Stimulated activated CD8-positive, alpha-beta memory T cell treated with anti-CD3 and anti-CD28 coated beads, Interleukin-2, amount 100 ng/mL, for 48 hours (primary cell): ENCODE measurements around the gene KHDC4.
A peak's percentile ranks its signal among the peaks of the same experiment; 100 is the strongest.
"Not testable (repeated sequence)": the region's sequence is repeated elsewhere in the genome, so short reads cannot be mapped to it uniquely, and the experiment has no call there.

Source experiments
- DNase-seq, 2 donors: peaks; one replicate each; pipeline ENCODE4 v3.0.0-alpha.2; 2020; ENCODE audit warnings: low read depth in 2 of 2

Gene KHDC4

DNA sequence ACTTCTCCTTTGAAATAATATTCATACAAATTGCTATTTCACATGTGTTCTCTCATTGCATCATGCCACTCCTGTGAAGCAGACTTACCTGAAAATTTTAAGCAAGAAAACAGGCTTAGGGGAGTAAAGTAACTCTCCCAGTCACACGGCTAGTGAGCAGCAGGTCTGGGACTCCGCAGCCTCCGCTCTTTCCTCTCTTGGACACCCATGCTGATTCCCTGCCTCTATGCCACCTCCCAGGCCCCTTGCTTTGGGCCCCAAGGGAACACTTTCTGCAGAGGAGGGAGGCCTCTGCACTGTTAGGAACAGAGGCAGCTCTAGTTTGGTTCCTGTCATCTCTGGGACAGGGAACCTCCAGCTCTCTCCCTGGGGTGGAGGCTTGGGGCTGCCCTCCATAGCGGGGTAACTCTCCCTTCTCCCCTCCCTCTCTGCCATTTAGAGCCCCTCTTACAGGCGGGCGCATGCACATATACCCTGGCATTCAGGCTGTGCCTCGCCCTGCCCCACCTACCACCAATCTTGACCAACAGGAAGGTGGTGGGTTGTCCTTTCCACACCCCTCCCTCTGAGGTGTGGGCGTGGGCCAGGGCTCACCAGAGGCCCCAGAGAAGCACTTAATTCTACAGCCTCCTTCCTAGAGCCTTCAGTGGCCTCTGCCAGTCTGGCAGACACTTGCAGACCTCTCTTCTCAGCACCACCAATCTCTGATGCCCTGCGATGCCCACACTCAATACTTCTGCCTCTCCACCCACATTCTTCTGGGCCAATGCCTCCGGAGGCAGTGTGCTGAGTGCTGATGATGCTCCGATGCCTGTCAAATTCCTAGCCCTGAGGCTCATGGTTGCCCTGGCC is 7.0 kb upstream of the KHDC4 start, which contains the start of gene RXFP4:
Gene RXFP4 (plus strand): TSS at position 646 of the 852 bp plus-strand sequence. CDS start 72 bp downstream, at position 718.
- DNase-seq = no peak

DNA sequence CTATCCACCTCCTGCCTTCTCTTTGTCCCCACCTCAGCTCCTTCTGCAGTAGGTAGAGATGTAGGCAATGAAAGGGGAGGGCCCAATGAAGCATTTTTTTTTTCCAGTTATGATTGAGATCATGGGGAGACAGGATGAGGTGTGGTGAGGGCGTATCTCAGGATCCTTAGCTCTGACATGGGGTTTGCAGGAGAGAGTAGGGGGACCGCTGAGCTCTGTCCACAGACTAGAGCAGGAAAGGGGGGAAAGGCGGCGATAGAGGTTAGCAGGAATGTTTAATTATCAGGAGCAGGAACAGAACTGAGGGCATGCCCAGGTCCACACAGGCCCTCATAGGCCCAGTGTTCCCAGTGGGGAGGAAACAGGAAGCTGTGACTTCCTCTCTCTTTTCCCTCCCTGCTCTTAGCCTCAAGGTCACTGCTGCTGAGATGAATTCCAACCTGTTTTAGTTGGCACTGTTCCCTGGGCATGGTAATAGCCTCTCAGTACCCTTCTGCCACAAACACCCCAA is 6.3 kb upstream of the KHDC4 start:
- DNase-seq = no peak

DNA sequence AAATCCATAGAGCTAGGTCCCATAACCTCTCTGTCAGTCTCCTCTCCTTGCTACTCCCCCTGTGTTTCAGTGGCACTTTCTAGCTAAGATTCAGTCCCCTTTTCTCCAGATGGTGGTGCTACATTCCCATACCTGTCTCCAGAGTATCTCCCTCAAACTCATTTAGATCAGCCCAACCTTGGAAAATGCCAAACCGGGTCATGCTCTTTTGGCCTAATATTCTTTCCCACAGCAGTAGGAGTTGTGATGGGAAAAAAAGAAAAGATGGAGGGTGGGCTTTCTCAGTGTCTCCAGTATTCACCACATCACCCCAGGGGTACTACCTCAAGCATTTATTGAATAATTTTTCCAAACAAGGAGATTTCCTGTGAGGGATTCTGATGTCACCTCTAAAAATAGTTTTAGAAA is 4.0 kb upstream of the KHDC4 start:
- no peak for DNase-seq

DNA sequence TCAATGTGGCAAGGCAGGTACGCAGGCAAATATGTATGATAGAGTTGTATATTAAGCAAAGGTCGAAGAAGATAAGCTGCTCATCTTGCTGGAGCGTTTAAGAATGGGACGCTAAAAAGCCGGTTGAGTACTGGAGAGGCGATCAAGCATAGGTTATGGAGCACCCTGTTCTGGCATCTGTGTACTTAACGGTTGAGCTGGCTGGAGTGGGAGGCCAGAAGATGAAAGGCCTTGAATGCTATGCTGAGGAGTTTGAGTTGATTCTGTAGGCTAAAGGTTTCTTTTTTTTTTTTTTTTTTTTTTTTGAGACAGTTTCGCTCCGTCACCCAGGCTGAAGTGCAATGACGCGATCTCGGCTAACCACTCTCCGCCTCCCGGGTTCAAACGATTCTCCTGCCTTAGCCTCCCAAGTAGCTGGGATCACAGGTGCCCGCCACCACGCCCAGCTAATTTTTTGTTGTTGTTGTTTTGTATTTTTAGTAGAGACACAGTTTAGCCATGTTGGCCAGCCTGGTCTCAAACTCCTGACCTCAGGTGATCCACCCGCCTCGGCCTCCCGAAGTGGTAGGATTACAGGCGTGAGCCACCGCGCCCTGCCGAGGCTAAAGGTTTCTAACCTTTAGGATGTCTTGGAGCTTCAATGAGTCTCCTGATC is 850 bp upstream of the KHDC4 start:
- DNase-seq = no peak

DNA sequence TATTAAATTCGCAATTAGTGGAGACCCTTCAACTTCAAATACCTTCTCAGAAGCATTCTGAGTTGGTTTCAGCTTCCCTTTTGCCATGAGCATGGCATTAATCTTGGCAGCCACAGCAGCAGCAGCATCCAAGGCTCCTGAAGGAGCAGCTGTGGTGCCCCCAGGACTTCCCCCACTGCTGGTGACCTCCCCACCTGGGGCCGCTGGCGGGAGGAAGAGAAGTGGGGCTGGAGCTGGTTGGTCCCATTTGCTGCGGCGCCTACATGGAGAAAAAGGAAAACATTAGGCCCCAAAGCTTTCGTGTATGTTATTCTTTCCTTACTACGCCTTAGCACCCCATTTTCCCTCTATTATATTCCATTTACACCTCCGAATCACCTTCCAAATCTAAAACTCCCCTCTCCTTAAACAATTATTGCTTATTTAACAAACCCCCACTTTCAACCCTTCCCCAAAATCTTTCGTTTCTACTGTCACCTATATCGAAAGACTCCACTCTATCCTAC is 569 bp downstream of the KHDC4 start:
- DNase-seq = no peak

DNA sequence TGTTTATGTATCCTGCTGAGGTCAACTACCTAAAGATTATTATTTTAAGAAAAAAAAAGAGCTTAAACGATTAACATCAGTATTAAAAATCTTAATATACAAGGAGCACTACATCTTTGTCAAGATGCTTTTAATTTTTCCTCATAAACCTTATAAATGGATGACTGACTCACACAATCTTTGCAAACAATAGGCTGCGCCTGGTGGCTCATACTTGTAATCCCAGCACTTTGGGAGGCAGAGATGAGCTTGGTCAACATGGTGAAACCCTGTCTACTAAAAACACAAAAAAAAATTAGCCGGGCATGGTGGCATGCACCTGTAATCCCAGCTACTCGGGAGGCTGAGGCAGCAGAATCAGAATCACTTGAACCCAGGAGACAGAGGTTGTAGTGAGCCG is 1.7 kb downstream of the KHDC4 start:
- DNase-seq = no peak

DNA sequence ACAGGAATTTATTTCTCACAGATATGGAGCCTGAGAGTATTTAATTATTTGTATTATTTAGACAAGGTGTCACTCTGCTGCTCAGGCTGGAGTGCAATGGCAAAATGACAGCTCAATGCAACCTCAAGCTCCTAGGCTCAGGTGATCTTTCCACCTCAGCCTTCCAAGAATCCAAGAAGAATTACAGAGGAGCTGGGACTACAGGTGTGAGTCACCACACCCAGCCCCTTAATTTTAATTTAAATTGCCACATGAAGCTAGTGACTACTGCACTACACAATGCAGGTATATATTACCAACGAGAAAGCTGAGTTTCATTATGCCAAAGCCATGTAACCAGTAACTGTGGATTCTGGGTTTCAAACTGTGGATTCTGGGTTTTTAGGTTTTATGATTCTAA is 2.1 kb downstream of the KHDC4 start:
- DNase-seq = no peak

DNA sequence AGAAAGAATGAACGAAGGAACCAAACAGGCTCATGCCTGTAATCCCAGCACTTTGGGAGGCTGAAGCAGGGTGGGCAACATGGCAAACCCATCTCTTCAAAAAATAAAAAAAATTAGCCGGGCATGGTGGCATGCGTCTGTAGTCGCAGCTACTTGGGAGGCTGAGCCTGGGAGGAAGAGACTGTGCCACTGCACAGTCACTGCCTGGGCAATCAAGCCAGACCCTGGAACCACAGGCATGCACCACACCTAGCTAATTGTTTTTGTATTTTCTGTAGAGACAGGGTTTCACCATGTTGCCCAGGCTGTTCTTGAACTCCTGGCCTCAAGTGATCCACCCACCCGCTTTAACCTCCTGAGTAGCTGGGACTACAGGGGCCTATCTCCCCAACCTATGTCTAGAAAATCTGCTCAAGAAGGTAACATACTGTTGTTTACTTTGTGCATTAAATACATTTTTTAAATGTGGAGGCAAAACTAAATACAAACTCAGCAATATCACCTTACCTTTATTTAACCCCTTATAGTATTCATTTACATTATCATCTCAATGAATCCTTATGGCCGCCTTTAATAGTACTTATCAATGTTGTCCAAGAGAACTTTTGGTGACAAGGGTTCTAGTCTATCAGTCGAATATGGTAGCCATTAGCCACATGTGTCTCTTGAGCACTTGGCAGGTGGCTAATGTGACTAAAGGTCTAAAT is 2.7 kb downstream of the KHDC4 start:
- DNase-seq = no peak

DNA sequence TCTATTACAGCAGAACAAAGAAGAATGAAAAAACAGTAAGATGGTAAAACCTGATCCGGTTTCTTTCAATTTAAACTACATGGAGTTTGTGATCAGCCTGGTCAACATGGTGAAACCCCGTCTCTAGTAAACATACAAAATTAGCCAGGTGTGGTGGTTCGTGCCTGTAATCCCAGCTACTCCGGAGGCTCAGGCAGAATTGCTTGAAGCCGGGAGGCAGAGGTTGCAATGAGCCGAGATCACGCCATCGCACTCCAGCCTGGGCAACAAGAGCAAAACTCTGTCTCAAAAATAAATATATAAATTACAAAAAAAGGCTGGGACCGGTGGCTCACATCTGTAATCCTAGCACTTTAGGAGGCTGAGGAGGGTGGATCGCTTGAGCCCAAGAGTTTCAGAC is 3.5 kb downstream of the KHDC4 start:
- not testable (repeated sequence) for DNase-seq

DNA sequence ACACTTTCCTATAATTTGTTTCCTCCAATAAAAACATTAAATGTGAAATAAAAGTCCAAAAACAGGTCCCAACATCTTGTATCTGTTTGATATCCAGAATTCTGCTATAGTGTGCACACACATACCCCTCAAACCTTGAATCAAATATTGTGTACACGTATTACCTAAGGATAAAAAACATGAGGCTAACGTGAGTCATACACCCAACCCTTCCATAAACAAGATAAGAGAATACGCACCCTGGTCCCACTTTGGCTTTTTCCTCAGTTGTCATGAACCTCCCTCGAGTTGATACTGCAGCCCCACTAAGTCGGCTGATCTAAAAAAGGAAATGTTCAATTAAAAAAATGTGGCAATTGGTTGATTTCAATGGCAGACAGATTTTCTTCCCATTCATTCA is 5.2 kb downstream of the KHDC4 start:
- no peak for DNase-seq

DNA sequence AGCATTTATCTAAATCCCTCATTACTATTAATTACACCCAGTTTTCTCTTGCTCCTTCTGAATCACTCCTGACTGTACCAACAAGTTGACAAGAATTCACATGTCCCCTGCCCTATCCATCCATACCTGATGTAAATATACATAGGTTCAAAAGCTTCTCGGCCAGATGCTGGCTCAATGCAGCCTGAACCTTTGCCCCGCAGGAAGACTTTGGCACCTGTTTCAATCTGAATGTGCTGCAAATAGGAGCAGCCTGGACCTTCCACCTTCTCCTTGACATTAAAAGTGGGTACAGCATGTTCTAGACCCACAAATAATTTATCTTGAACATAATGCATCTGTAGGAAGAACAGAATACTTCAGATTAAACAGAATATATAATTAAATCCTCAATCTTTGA is 8.7 kb downstream of the KHDC4 start:
- no peak for DNase-seq

DNA sequence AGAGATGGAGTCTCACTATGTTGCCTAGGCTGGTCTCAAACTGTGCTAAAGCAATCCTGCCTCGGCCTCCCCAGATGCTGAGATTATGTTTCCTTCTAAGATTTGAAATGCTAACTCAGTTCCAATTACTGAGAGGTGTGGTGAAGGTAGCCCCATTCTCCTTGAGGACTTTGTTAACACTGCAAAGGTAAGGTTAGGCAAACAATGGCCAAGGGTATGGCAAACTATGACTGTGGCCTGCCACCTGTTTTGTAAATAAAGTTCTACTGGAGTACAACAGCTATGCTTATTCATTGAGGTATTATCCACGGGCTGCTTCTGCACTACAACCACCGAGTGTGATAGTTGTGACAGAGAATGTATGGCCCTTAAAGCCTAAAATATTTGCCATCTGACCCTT is 13.5 kb downstream of the KHDC4 start:
- no peak for DNase-seq

DNA sequence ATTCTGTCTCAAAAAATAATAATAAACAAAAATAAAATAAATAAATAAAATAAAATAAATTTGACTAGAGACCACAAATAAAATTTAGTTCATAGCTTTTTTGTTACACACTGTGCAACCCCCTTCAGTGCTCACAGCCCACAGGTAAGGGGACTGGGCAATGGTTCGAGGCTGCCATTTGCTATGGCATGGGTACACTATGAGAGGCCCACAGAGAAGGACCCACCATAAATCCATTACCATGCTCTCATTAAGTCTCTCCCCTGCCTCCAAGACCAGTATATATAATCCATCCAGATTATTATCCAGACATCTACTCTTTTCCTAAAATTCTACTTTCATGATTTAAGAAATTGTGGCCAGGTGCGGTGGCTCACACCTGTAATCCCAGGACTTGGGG is 14.4 kb downstream of the KHDC4 start:
- DNase-seq = no peak

DNA sequence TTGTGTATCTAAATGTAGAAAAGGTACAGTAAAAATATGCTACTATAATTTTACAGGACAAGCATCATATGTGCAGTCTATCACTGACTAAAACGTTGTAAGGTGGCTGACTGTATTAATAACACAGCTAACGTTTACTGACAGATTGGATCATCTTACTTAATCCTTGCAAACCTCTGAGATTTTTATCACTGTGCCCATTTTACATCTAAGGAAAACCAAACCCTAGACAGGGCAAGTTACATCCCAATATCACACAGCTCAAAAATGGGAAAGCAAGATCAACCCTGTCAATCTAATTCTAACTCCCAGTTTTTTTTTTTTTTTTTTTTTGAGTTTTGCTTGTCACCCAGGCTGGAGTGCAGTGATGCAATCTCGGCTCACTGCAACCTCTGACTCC is 15.6 kb downstream of the KHDC4 start:
- no peak for DNase-seq

DNA sequence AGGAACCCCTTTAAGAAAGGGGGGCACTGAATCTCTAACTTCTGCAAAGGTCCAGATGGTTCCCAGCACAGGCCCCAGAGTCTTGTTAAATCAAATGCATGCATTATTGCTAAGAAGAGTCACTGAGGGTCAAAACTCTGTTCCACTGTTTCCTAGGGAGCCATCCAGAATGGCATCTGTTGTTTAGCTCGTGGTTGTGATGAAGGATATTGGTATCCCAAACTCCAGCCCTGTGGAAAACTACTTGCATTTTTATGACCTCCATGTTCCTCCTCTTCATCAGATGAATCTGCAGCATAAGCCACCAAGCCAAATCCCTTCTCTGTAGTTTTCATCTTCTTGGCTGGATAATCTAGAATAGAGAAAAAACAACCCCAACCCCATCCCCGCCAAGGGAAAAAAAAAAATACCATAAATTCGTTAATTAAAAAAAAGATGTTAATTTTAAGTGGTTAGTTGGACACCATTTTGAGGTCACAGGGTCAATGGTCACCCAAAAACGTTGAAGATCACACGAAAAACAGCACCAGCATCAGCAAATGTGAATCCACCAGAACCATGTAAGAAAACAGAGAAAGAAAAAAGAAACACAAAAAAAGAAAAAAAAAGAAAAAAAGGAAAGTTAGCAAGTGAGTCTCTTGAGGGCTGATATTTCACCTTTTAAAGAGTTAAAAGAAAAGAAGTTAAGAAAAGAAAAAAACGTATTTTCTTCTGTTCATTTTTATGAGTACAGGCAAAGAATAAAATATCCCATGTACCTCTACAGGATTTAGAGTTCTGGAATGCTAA is 20.1 kb downstream of the KHDC4 start:
- no peak for DNase-seq

DNA sequence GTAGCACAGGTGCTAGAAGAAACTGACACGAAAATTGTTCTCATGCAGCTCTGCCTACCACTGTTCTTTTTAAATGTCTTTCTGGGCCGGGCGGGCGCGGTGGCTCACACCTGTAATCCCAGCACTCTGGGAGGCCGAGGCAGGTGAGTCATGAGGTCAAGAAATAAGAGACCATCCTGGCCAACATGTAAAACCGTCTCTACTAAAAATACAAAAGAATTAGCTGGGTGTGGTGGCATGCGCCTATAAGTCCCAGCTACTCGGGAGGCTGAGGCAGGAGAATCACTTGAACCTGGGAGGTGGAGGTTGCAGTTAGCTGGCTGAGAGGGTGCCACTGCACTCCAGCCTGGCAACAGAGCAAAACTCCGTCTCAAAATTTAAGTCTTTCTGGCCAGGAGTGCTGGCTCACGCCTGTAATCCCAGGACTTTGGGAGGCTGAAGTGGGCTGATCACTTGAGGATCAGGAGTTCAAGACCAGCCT is 22.1 kb downstream of the KHDC4 start:
- no peak for DNase-seq

DNA sequence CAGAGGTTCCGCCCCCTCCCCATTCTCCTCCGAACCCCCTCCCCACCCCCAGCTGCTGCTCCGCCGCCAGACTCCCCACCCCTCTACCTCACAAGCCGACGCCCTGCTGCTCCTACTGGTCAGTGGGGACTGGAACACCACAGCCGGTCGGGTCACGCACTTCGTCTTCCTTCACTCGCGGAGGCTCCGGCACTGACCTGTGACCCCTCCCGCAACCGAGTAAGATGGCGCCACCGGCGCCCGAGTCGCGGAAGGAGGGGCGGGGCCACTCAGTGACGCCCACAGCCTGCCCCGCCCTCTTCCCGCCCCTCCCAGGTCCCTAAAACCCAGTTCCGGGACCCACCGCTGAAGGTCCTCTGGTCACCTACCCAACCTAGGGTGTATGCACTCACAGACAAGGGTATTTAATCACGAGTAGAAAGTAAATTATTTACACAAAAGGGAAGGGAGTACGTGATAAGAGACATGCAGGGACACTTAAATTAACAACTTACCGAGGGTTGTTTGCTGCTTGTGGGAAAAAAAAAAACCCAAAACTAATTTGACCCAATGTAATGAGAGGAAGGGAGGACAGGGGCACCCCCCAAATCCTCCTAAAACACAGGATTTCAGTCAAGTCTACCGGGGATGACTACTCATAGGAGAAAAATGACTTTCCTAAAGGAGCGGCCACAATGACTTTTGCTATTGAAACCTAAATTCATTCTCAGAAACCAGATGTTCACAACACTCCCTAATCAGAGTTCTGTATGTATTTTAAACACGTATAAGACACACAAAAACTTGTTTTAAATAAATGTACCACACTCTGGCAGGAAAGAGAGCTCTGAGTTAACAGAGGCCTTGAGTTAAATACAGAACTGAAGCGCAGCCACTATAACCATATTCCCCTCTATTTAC is 22.8 kb downstream of the KHDC4 start, which contains the start of gene RIT1:
Gene RIT1 (minus strand): TSS at position 194 of the 900 bp plus-strand sequence. CDS start 588 bp downstream, outside the sequence.
- peak; percentile 79 to 80 for DNase-seq

DNA sequence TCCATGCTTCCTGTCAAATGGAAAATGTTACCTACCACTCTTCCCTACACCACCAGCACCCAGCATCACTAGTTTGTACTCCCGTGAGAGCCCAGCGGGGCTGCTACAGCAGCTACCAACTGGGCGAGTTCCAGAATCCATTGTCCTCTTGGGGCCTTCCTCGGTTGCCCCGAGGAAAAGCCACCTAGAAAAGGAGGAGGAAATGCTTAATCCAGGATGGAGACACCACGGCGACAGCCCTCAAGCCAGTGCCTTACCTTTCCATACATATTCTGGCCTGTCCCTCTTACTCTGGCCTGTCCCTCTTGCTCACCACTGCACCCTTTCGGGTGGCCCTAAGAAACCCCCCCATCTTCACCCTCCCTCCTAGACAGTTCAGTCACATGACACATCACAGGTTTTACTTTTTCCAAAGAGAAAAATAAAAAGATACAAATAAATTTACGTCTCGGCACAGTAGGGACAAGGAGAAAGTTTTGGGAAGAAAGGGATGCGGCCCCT is 23.5 kb downstream of the KHDC4 start:
- DNase-seq = no peak

DNA sequence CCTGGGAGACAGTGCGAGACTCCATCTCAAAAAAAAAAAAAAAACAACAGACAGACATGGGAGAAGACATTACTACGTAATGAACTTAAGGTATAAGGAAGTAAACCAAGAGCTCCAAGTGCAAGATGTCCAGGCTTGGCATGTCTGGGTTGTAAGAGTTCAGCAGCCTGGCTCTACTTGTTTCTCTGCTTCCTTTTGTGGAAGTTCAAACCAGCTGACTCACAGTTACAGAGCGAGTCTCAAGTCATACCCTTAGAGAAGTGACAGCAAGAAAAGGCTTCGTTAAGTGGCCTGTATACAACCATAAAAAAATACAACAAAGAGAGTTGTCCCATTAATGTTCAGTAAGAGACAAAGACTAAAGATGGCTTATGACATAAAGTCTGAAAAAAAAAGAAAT is 24.3 kb downstream of the KHDC4 start:
- no peak for DNase-seq

DNA sequence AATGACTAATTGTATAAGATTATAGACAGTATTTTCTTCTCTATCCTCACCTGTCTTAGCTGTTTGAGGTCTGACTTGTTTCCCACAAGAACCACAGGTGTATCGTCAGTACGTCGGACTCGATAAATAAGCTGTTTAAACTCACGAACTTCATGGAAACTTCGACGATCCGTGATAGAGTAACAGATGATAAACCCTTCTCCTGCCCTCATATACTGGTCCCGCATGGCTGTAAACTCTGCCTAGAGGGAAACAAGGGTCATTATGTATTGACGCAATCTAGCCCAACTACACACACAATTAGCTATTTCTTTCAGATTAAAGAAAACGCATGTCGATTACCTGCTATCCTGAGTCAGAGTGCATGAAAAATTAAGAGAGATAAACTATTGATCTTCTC is 30.0 kb downstream of the KHDC4 start:
- DNase-seq = no peak
